Endodermal cell (in vitro differentiated cells): Measurements from ENCODE around the gene ENAH. TPM values are rescaled to one million over a fixed set of nuclear protein-coding genes. Genes with fewer than 3 reads are reported as not detected.
"Not testable (repeated sequence)": the region's sequence is repeated elsewhere in the genome, so short reads cannot be mapped to it uniquely, and the experiment has no call there.

Source experiments
- DNase-seq: peaks from one replicate; pipeline ENCODE4 v3.0.0-alpha.2; 2017
- H3K27ac ChIP-seq: 2 replicates; pipeline ENCODE4 v1.5.1; 2013; ENCODE audit warnings: mild to moderate bottlenecking, low read depth, low read length, moderate library complexity
- H3K27me3 ChIP-seq: 2 replicates; pipeline ENCODE4 v1.6.1; 2013; ENCODE audit warnings: mild to moderate bottlenecking, low read length, moderate library complexity; ENCODE audit not compliant: insufficient read depth, control insufficient read depth, poor library complexity, severe bottlenecking
- H3K36me3 ChIP-seq: 2 replicates; pipeline ENCODE4 v1.7.0; 2013; ENCODE audit warnings: mild to moderate bottlenecking, low read length, moderate library complexity; ENCODE audit not compliant: control insufficient read depth, insufficient read depth
- H3K4me1 ChIP-seq: one replicate; pipeline ENCODE4 v1.7.0; 2013; ENCODE audit warnings: low read length; ENCODE audit not compliant: control insufficient read depth, insufficient read depth
- H3K4me3 ChIP-seq: 2 replicates; pipeline ENCODE4 v1.5.1; 2013; ENCODE audit warnings: mild to moderate bottlenecking, low read length, moderate library complexity
- H3K9ac ChIP-seq: 2 replicates; pipeline ENCODE4 v1.6.1; 2013; ENCODE audit warnings: mild to moderate bottlenecking, low read length, moderate library complexity; ENCODE audit not compliant: poor library complexity, severe bottlenecking; ENCODE audit errors: extremely low read depth
- H3K9me3 ChIP-seq: 2 replicates; pipeline ENCODE4 v1.6.1; 2013; ENCODE audit warnings: mild to moderate bottlenecking, low read length, moderate library complexity; ENCODE audit not compliant: control insufficient read depth
- H3K27ac Mint-ChIP-seq: 2 replicates; pipeline ENCODE4 v1.8.0; 2020; ENCODE audit warnings: mixed read lengths
- H3K27me3 Mint-ChIP-seq: 2 replicates; pipeline ENCODE4 v1.8.0; 2021; ENCODE audit warnings: mild to moderate bottlenecking, mixed read lengths; ENCODE audit not compliant: insufficient read depth
- H3K36me3 Mint-ChIP-seq: 2 replicates; pipeline ENCODE4 v1.8.0; 2020; ENCODE audit warnings: low read depth, mixed read lengths
- H3K4me1 Mint-ChIP-seq: 2 replicates; pipeline ENCODE4 v1.8.0; 2020; ENCODE audit warnings: mixed read lengths
- H3K4me3 Mint-ChIP-seq: 2 replicates; pipeline ENCODE4 v1.8.0; 2020; ENCODE audit warnings: mild to moderate bottlenecking, moderate library complexity, mixed read lengths
- H3K9me3 Mint-ChIP-seq: 2 replicates; pipeline ENCODE4 v1.8.0; 2020; ENCODE audit warnings: mild to moderate bottlenecking, mixed read lengths
- WGBS, 2 experiments: methylation state at CpG; one replicate each; pipeline versions ENCODE4 v1.1.5 to v1.1.7; 2013; ENCODE audit warnings: missing lambda C conversion rate in 2 of 2, mixed read lengths in 1 of 2; ENCODE audit not compliant: insufficient coverage in 1 of 2, insufficient read length in 1 of 2; 5-methylcytosine and 5-hydroxymethylcytosine counted together
- total RNA-seq, 2 donors: library from RNA; stranded (reverse); fragmentation: NEBNext Ultra II Directional in 1 of 2; extraction: Animal tissue kit (Norgen Biotek cat#: 25700) in 1 of 2; gene quantifications; 2 replicates in 1 of 2; 3 replicates in 1 of 2; pipeline ENCODE4 v1.2.1, GENCODE V29; 2021
- TF ChIP-seq, protein P1 (sequence below): fragments of 200-600 bp; sonication (generic); conservative IDR thresholded peaks from 2 replicates; pipeline ENCODE4 v1.5.0; 2021; ENCODE audit warnings: antibody characterized with exemption, mild to moderate bottlenecking

Gene ENAH
- total RNA-seq, 2 donors from 2014 or later = 263 to 267 TPM

DNA sequence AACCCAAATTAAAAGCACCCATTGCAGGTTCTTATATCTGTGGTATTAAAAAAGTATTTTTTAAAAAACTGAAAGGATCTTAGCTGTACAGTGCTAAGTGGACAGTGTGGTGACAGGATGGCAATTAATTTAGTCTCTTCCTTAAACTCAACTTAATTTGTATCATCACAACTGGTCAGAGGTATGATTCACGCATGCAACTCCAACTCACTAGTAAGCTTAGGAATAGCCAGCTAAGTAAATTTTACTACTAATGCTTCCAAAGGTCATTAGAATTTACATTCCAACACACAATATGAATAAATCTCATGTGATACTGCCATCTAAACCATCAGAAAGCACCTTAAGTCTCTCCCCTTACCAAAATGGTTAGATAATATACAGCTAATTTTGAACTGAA is 35.4 kb downstream of the ENAH start:
- Histone ChIP-seq H3K36me3 (peaks cover 48% of the 10 kb centered on the region), H3K9me3 (peaks cover 22% of the 10 kb centered on the region), H3K9ac (no peak overlapping the region), H3K4me3 (no peak overlapping the region), H3K27ac (no peak overlapping the region), H3K27me3 (no peaks in the 10 kb centered on the region), H3K4me1 (peaks cover 2% of the 10 kb centered on the region)
- Mint-ChIP-seq H3K9me3 (peaks cover 30% of the 10 kb centered on the region), H3K4me1 (peaks cover 16% of the 10 kb centered on the region), H3K27me3 (no peaks in the 10 kb centered on the region), H3K27ac (no peak overlapping the region), H3K36me3 (peaks cover 38% of the 10 kb centered on the region), H3K4me3 (no peak overlapping the region)
- 100% methylated on average over 1 of the region's 1 CpG for WGBS, 2 experiments
- no peak for DNase-seq
- TF ChIP-seq, protein P1, sequence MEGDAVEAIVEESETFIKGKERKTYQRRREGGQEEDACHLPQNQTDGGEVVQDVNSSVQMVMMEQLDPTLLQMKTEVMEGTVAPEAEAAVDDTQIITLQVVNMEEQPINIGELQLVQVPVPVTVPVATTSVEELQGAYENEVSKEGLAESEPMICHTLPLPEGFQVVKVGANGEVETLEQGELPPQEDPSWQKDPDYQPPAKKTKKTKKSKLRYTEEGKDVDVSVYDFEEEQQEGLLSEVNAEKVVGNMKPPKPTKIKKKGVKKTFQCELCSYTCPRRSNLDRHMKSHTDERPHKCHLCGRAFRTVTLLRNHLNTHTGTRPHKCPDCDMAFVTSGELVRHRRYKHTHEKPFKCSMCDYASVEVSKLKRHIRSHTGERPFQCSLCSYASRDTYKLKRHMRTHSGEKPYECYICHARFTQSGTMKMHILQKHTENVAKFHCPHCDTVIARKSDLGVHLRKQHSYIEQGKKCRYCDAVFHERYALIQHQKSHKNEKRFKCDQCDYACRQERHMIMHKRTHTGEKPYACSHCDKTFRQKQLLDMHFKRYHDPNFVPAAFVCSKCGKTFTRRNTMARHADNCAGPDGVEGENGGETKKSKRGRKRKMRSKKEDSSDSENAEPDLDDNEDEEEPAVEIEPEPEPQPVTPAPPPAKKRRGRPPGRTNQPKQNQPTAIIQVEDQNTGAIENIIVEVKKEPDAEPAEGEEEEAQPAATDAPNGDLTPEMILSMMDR = no peak

DNA sequence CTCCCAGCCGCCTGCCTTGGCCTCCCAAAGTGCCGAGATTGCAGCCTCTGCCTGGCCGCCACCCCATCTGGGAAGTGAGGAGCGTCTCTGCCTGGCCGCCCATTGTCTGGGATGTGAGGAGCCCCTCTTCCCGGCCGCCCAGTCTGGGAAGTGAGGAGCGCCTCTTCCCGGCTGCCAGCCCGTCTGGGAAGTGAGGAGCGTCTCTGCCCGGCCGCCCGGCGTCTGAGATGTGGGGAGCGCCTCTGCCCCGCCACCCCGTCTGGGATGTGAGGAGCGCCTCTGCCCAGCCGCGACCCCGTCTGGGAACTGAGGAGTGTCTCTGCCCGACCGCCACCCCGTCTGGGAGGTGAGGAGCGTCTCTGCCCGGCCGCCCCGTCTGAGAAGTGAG is 37.5 kb downstream of the ENAH start:
- not testable (repeated sequence) for H3K9ac ChIP-seq, H3K4me3 Mint-ChIP-seq, H3K27ac Mint-ChIP-seq, H3K27me3 Mint-ChIP-seq, DNase-seq, H3K27me3 ChIP-seq, H3K4me1 ChIP-seq, H3K4me3 ChIP-seq, H3K27ac ChIP-seq
- peaks cover 47% of the 10 kb centered on the region for H3K36me3 ChIP-seq
- 98 to 100% methylated on average over 5 to 16 of the region's 29 CpGs for WGBS, 2 experiments
- peaks cover 16% of the 10 kb centered on the region for H3K4me1 Mint-ChIP-seq
- H3K36me3 Mint-ChIP-seq = peaks cover 25% of the 10 kb centered on the region
- H3K9me3 ChIP-seq = peaks cover 20% of the 10 kb centered on the region
- H3K9me3 Mint-ChIP-seq = peaks cover 25% of the 10 kb centered on the region

DNA sequence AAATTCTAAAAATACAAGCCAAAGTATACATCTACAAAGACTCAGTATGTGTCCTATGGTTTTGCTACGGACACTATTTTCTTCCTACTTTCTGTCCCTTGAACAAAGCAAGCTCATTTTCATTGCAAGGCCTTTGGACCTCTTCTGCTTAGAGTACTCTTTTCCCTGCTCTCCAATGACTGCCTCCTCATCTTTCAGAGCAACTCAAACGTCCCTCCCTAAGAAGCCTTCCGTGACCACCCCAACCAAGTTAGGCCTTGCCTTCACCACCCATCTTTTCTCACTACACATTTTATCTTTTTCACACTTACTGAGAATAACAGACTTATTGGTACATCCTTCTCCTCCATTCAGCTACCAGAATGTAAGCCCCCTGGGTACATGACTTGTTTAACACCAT is 39.9 kb downstream of the ENAH start:
- no peaks in the 10 kb centered on the region for H3K27me3 Mint-ChIP-seq
- H3K9me3 Mint-ChIP-seq = peaks cover 25% of the 10 kb centered on the region
- no peaks in the 10 kb centered on the region for H3K4me1 ChIP-seq
- TF ChIP-seq, protein P1 = no peak
- no peak overlapping the region for H3K4me3 ChIP-seq
- H3K27me3 ChIP-seq = no peaks in the 10 kb centered on the region
- H3K36me3 Mint-ChIP-seq = peaks cover 24% of the 10 kb centered on the region
- no peak for DNase-seq
- H3K4me1 Mint-ChIP-seq = peaks cover 22% of the 10 kb centered on the region
- H3K9ac ChIP-seq = no peak overlapping the region
- H3K27ac ChIP-seq = no peak overlapping the region
- peaks cover 20% of the 10 kb centered on the region for H3K9me3 ChIP-seq
- H3K36me3 ChIP-seq = peaks cover 40% of the 10 kb centered on the region
- no peak overlapping the region for H3K4me3 Mint-ChIP-seq
- H3K27ac Mint-ChIP-seq = no peak overlapping the region
- 89 to 95% methylated on average over 3 of the region's 3 CpGs for whole genome bisulfite sequencing, 2 experiments

DNA sequence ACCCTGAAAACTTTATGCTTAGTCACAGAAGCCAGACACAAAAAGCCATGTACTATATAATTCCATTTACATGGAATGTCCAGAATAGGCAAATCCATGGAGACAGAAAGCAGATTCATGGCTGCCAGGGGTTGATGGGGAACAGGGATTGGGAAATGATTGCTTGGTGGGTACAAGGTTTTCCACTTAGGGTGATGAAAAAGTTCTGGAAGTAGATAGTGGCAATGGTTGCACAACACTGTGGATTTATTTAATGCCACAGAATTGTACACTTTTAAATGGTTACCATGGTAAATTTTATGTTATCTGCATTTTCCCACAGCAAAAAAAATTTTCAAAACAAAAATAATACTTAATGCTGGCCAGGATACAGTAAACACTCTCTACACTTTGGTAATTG is 40.6 kb downstream of the ENAH start:
- TF ChIP-seq, protein P1 = no peak
- no peaks in the 10 kb centered on the region for H3K27me3 ChIP-seq
- no peak overlapping the region for H3K9ac ChIP-seq
- H3K4me1 ChIP-seq = peaks cover 2% of the 10 kb centered on the region
- Mint-ChIP-seq H3K9me3 (peaks cover 25% of the 10 kb centered on the region), H3K36me3 (peaks cover 20% of the 10 kb centered on the region), H3K4me3 (no peak overlapping the region), H3K4me1 (peaks cover 29% of the 10 kb centered on the region), H3K27me3 (no peaks in the 10 kb centered on the region), H3K27ac (no peak overlapping the region)
- H3K27ac ChIP-seq = no peak overlapping the region
- peaks cover 36% of the 10 kb centered on the region for H3K36me3 ChIP-seq
- H3K4me3 ChIP-seq = no peak overlapping the region
- peaks cover 15% of the 10 kb centered on the region for H3K9me3 ChIP-seq
- no peak for DNase-seq
